Ovary (tissue), 9 donors: ENCODE results near the gene ASPA. TPM values are rescaled to one million over a fixed set of nuclear protein-coding genes. Genes with fewer than 3 reads are reported as not detected.
A peak's percentile ranks its signal among the peaks of the same experiment; 100 is the strongest.

ENCODE experiments used
- DNase-seq, 5 donors: peaks; one replicate each; pipeline ENCODE4 v3.0.0-alpha.2; 2019 to 2020
- H3K27ac ChIP-seq, 2 donors: fragments of 200-600 bp; one replicate each; pipeline versions ENCODE4 v1.5.1 to v1.8.0; 2019 to 2022
- H3K27me3 ChIP-seq: fragments of 200-600 bp; one replicate; pipeline ENCODE4 v1.8.0; 2022
- H3K36me3 ChIP-seq: fragments of 200-600 bp; sonication (generic); one replicate; pipeline ENCODE4 v1.5.1; 2019
- H3K4me1 ChIP-seq: one replicate; pipeline ENCODE4 v1.8.1; 2013; ENCODE audit warnings: mild to moderate bottlenecking, moderate library complexity; ENCODE audit not compliant: insufficient read depth
- H3K4me3 ChIP-seq: fragments of 200-600 bp; sonication (generic); one replicate; pipeline ENCODE4 v1.5.1; 2017
- H3K9me3 ChIP-seq, 2 donors: fragments of 200-600 bp in 1 of 2; sonication (generic) in 1 of 2; one replicate each; pipeline versions ENCODE4 v1.5.1 to v1.8.1; 2013 to 2019; ENCODE audit warnings: mild to moderate bottlenecking in 1 of 2, moderate library complexity in 1 of 2
- EP300 ChIP-seq: sonication (generic); formaldehyde crosslinking; IDR thresholded peaks from one replicate; pipeline ENCODE4 v1.6.1; 2017; ENCODE audit warnings: antibody characterized with exemption
- POLR2A ChIP-seq: fragments of 450-650 bp; IDR thresholded peaks from one replicate; pipeline ENCODE4 v1.6.1; 2017; ENCODE audit warnings: antibody characterized with exemption, mild to moderate bottlenecking, moderate library complexity
- WGBS, 3 donors: extraction: QIAGEN DNeasy Blood & Tissue Kit in 1 of 3; methylation state at CpG; one replicate each; pipeline versions ENCODE4 v1.1.5 to v1.1.7; 2013 to 2017; 5-methylcytosine and 5-hydroxymethylcytosine counted together
- intact Hi-C, 4 donors: fragments of 100-400 bp; cut with DNase I; formaldehyde crosslinking; loops; one replicate each; pipeline versions ENCODE4 v1.11.0 to v1.15.1; 2022 to 2023
- polyA plus RNA-seq, 2 donors: library from polyadenylated mRNA; stranded (reverse); fragments of 200-250 nt in 1 of 2; fragments of 350-450 nt in 1 of 2; fragmentation: Illumina TruSeq in 1 of 2; extraction: RNeasy Lipid Tissue Mini Kit (QIAGEN cat#74804) in 1 of 2; gene quantifications; one replicate each; pipeline ENCODE4 v1.2.3, GENCODE V29; 2013 to 2014
- total RNA-seq, 7 donors: library from RNA; depleted of rRNA in 2 of 7; stranded (reverse); fragments of >200 nt in 2 of 7; fragmentation: NEBNext Ultra II Directional in 3 of 7; extraction: Animal tissue kit (Norgen Biotek cat#: 25700) in 3 of 7; gene quantifications; one replicate each; pipeline versions ENCODE4 v1.1.0 to v1.2.4, GENCODE V29; 2016 to 2023
- TF ChIP-seq, protein P1 (sequence below), 3 donors: fragments of 450-650 bp in 2 of 3; fragments of 200-600 bp in 1 of 3; IDR thresholded peaks; one replicate each; pipeline versions ENCODE4 v1.5.1 to v1.8.0; 2016 to 2022; ENCODE audit warnings: antibody characterized with exemption in 3 of 3, mild to moderate bottlenecking in 1 of 3
- donor health status: DM: no; HTN: no; CAD: no; lungs with moderate emphysema.
- donor health status: DM: no; HTN: no; CAD: no.
- donor health status: Bipolar disorder and iron deficiency.
- donor health status: DM: yes; HTN: yes; CAD: no.
- donor health status: DM: no; HTN: no; CAD: no.
- donor health status: DM: yes; HTN: yes; CAD: no.

Gene ASPA
- total and polyA plus RNA-seq, 9 donors = 0.46 to 10.3 (median 2.9) TPM

DNA sequence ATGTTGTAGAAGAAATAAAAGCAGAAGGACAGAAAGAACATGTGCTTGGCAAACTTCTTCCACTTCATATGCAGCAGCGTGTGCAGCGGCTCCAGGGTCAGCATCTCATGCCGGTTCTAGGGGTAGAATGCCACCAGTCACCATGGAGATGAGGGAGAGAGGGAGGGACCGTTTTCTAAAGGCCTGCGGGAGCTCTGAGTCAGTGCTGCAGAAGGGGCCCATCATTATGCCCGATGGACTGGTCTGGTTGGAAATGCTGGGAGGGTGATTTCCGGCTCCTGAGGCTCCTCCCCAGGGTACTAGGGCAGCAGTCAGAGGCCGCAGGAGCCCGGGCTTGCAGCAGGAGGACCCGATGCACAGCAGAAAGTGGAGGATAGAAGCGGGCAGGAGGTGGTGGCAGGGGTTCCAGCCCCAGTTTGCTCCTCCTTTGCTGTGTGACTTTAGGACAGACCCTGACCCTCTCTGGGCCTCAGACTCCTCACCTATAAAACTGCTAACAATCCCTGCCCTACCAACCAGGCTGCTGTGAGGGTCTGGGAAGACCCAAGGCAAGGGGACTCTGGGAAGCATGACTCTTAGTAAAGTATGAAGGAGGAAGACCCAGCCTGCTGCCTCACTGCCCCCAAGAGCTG lies 53.2 kb downstream of the ASPA start:
- DNase-seq = peak in 3 of 5 donors; percentile 21 to 48 (median 29)
- H3K4me3 ChIP-seq = no peak overlapping the region
- no peaks in the 10 kb centered on the region for H3K9me3 ChIP-seq
- H3K36me3 ChIP-seq = no peaks in the 10 kb centered on the region
- H3K27ac ChIP-seq = peak overlapping the region in 1 of 2 donors; percentile 75
- 36 to 68% (median 45%) methylated on average over 11 of the region's 11 CpGs for WGBS, 3 donors
- intact Hi-C loops = no loop called here
- H3K4me1 ChIP-seq = peaks cover 18% of the 10 kb centered on the region
- TF ChIP-seq POLR2A (no peak), EP300 (no peak)
- TF ChIP-seq, protein P1, sequence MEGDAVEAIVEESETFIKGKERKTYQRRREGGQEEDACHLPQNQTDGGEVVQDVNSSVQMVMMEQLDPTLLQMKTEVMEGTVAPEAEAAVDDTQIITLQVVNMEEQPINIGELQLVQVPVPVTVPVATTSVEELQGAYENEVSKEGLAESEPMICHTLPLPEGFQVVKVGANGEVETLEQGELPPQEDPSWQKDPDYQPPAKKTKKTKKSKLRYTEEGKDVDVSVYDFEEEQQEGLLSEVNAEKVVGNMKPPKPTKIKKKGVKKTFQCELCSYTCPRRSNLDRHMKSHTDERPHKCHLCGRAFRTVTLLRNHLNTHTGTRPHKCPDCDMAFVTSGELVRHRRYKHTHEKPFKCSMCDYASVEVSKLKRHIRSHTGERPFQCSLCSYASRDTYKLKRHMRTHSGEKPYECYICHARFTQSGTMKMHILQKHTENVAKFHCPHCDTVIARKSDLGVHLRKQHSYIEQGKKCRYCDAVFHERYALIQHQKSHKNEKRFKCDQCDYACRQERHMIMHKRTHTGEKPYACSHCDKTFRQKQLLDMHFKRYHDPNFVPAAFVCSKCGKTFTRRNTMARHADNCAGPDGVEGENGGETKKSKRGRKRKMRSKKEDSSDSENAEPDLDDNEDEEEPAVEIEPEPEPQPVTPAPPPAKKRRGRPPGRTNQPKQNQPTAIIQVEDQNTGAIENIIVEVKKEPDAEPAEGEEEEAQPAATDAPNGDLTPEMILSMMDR (IDR thresholded peaks at IDR 0.05) = no peak
- no peaks in the 10 kb centered on the region for H3K27me3 ChIP-seq

GRCh38 chr17:3529817-3530741 lies 54.3 kb downstream of the ASPA start:
- Histone ChIP-seq H3K27ac (peak overlapping the region in 1 of 2 donors; percentile 75), H3K9me3 (no peaks in the 10 kb centered on the region), H3K4me1 (peaks cover 18% of the 10 kb centered on the region), H3K36me3 (no peaks in the 10 kb centered on the region), H3K27me3 (no peaks in the 10 kb centered on the region), H3K4me3 (no peak overlapping the region)
- intact Hi-C loops = loop anchor here in 1 of 4 donors (10.0 kb wide), 1 partner anchor 135 kb away; the partner anchor contains the start of genes EMC6 and TAX1BP3
- DNase-seq = peak; percentile 30 to 92 (median 79)
- TF ChIP-seq, protein P1 (IDR thresholded peaks at IDR 0.05) = no peak
- TF ChIP-seq EP300 (no peak), POLR2A (no peak)
- 10 to 45% (median 36%) methylated on average over 32 of the region's 32 CpGs for WGBS, 3 donors

- H3K4me3 ChIP-seq = no peak overlapping the region
- TF ChIP-seq, protein P1 (IDR thresholded peaks at IDR 0.05) = no peak
- TF ChIP-seq EP300 (no peak), POLR2A (no peak)
- H3K9me3 ChIP-seq = no peaks in the 10 kb centered on the region
- peak in 4 of 5 donors; percentile 38 to 68 (median 43) for DNase-seq
- no peaks in the 10 kb centered on the region for H3K27me3 ChIP-seq
- no peaks in the 10 kb centered on the region for H3K36me3 ChIP-seq
- peak overlapping the region in 1 of 2 donors; percentile 75 for H3K27ac ChIP-seq
- intact Hi-C loops = loop anchor here in 1 of 4 donors (10.0 kb wide), 1 partner anchor 133 kb away; the partner anchor contains the start of genes EMC6 and TAX1BP3
- peaks cover 19% of the 10 kb centered on the region for H3K4me1 ChIP-seq
- 57 to 82% (median 68%) methylated on average over 21 of the region's 21 CpGs for WGBS, 3 donors
These were observed 55.7 kb downstream of the ASPA start for GRCh38 chr17:3531266-3532101.
